Dermis microvascular lymphatic vessel endothelial cell (primary cell): Measurements from ENCODE around the gene SDC3. TPM values are rescaled to one million over a fixed set of nuclear protein-coding genes. Genes with fewer than 3 reads are reported as not detected.

ENCODE experiments used
- DNase-seq, 2 donors: peaks; one replicate each; pipeline versions ENCODE4 v3.0.0 to v3.0.0-alpha.2; 2010; ENCODE audit warnings: low read depth in 2 of 2
- total RNA-seq: library from RNA; depleted of rRNA; stranded (reverse); fragments of >200 nt; gene quantifications from 2 replicates; pipeline ENCODE4 v1.2.1, GENCODE V29; 2014

Gene SDC3
- total RNA-seq, 1 donor from 2014 or later, result 20.3 TPM

DNA sequence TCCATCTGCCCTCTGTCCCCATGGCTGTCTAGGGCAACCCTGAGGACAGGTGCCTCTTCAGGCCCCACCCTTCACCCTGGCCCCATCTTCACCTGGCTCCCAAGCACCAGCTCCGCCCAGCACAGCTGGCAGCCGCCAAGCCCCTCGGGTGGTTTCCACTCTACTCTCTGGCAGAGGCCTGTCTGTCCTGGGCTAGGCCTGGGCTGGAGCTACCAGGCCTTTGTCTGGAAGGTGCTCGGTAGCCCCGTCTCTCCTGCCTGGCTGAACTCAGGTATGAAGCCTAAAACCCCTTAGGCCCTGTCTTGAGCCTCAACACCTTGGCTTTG is 17.4 kb downstream of the SDC3 start:
- no peak for DNase-seq

DNA sequence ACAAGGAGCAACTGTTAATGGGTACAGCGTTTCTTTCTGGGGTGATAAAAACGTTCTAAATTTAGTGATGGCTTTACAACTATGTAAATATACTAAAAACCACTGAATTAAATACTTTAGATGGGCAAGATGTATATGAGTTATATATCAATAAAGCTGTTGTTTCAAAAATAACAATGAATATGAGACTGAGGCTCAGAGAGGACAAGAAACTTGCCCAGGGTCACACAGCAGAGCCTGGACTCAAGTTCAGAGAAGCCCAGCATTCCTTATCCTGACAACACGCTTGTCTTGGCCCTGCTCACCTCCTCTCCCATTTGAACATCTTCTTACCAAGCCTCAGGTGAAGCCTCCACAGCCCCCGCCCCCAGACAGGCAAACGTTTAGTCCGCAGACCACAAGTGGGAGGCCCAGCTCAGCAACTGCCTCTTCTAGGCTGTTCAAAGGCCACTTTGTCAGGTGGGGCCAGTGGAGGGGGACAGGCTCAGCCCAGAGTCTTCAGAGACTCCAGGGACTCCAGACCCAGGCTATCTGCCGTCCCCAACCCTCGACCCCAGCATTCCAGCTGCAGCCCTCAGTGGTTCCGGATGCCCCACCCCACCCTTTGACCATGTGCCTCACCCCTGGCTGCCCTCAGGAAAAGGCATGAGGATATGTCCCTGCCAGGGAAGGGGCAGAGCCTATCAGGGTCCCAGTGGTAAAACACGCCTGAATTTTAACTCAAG is 17.9 kb downstream of the SDC3 start:
- DNase-seq, result no peak

- no peak for DNase-seq
Observed at GRCh38 chr1:30889511-30889910, 19.0 kb downstream of the SDC3 start.

DNA sequence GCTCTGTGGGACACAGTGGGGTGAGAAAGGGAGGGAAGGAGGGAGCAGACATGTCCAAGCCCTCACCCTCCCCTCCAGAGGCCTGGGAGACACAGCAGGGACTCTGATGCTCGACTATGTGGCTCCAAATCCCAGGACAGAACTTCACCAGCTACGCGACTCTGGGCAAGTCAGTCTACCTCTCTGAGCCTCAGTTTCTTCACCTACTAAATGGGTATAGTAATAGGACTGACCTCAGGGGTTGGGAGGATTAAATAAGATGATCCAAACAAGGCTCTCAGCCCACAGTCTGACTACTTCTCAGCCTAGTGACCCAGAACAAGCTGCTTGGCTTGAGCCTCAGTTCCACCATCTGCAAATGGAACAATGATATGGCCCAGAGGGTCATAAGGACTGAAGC is 19.6 kb downstream of the SDC3 start:
- DNase-seq, result no peak

DNA sequence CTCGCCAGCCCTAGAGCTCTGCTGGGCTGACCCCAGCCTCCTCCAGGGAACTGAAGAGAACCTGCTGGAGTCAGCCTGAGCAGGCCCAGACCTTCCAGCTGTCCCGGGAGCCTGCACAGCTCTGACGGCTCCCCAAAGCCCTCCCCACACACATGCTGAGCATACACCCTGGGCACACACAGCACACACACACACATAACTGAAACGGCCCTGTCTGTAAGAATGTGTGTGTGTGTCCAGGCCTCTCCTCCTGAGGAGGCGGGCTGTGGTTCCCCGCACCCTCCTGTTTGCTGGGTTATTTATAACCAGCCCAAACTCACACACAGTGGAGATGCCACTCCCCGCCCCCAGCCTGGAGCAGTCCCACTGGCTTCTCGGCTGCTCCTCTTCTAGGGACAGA is 20.2 kb downstream of the SDC3 start:
- no peak for DNase-seq

GRCh38 chr1:30887485-30888315 is 20.9 kb downstream of the SDC3 start:
- DNase-seq, result no peak

DNA sequence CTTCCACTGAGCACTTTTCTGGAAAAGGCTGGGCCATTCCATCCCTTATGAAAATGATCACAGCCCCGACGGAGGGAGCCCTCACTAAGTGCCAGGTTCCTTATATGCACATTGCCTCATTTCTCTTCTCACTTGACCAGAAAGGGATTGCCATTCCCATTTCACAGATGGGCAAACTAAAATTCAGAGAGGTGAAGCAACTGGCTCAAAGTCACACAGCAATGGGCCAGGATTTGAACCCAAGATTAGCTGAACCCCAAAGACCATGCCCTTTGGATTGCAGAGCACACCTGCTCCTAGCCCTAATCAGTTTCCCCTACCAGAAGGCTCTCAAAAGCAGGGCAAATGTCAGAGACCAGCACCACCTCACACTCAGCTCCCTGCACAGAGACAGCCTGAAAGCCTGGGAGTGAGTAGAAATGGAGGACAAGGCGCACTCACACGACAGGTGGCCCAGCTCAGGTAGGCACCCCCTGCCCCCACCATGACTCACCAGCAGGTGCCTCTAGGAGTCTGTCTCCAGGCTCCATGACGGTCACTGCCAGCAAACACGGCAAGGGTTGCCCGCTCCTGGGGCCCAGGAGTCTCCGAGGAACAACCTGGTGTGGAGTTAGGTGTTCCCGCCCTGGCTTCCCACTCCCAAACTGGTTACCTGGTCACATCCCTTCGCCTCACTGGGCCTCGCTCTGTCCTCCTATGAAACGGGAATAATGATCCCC is 21.7 kb downstream of the SDC3 start:
- DNase-seq, result no peak

DNA sequence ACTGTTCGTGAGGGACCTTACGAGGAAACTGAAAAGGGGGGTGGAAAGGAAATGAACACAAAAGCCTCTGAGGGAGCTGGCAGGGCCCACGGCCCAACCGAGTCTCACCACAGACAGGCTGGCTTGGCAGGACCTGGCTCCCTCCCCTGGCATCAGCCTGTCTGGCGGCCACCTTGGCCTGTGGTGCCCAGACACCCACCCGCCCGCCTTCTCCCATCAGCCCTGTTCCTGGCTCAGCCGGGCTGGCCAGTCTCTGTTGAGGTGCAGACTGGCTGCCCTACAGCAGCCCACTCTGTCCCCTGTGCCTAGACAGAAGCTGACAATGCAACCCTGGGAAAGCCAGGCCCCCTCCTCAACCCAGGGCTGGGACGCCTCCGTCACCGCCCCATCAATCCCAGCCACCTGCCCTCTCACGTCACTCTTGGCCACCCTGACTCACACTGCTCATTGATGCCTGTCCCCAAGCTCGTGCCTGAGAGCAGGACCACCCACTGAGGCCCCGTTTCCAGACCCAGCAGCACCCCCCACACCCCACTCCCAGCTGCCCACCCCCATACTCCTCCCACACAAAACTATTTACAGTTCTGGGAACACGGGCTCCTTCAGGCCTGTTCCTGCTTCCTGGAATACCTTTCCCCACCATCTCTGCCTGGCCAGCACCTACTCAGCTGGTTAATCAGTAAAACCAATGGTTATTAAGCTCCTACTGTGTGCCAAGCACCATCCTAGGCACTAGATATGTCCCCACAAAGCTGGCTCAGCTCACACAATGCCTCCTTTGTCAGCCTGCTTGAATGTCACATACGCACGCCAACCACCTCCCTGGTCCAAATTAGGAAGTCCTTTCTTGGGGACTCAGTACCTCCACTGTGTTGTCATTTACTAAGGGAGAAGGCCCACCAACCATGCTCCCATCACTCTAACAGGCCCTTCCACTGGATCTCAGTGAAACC is 22.7 kb downstream of the SDC3 start:
- DNase-seq, result no peak

- DNase-seq, result no peak
Observed at GRCh38 chr1:30884723-30885122, 23.8 kb downstream of the SDC3 start.

DNA sequence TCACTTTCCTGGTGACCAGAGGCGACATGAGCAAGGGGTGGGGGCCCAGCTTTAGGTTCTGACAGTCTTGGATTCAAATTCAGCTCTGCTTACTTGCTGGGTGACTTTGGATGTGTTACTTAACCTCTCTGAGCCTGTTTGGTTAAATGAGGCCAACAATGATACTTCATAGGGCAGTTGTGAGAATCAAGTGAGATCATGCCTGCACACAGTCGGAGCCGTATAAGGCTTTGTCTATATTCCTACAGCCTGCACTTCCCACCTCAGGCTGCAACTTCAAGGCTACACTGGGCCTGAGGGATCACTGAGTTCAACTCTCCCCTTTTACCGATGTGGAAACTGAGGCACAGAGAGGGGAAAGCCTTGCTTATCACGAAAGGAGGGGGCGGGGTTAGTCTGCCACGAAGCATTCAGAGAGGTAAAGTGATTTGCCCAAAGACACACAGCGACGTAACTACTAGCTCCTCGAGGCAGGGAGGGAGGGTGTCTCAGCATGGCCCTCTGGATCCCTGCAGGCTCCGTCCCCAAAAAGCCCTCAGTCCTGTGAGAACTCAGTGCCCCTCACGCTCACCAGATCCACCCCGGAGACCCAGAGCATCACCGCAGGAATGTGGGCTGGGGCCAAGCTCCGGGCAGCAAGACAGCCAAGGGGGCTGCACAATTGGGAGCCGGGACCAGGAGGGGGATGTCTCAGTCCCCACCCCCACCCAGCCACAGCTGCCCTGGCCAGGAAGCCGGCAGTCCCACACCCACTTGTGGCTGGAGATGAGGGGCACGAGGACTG is 25.0 kb downstream of the SDC3 start:
- no peak for DNase-seq

DNA sequence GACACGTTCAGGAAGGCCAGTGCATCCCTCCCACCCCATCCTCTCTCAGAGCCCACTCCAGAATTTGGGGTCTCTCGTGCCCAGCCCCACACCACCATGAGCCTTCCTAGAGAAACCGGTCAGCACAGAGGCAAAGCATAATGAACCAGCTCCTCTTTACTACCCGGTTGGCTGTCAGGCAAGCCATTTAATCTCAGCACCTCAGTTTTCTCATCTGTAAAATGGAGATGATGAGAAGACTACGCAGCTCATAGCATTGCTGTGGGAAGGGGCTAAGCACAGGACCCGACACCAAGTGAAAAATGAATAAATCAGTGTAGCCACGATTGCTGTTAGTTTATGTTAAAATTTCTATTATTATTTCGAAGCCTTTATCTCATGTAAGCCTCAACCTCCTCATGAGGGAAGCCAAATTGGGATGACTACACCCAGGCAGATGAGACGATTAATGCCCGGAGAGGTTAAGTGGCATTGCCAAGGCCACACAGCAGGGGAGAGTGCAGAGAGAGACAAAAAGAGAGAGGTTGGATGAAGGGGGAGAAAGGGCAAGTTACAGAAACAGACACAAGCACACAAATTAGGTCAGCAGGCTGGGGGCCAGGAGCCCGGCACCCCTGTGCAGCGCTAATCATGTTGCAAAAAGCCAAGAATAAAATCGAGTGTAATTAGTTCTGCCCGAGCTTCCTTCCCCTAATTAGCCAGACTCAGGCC is 25.7 kb downstream of the SDC3 start:
- DNase-seq, result no peak

DNA sequence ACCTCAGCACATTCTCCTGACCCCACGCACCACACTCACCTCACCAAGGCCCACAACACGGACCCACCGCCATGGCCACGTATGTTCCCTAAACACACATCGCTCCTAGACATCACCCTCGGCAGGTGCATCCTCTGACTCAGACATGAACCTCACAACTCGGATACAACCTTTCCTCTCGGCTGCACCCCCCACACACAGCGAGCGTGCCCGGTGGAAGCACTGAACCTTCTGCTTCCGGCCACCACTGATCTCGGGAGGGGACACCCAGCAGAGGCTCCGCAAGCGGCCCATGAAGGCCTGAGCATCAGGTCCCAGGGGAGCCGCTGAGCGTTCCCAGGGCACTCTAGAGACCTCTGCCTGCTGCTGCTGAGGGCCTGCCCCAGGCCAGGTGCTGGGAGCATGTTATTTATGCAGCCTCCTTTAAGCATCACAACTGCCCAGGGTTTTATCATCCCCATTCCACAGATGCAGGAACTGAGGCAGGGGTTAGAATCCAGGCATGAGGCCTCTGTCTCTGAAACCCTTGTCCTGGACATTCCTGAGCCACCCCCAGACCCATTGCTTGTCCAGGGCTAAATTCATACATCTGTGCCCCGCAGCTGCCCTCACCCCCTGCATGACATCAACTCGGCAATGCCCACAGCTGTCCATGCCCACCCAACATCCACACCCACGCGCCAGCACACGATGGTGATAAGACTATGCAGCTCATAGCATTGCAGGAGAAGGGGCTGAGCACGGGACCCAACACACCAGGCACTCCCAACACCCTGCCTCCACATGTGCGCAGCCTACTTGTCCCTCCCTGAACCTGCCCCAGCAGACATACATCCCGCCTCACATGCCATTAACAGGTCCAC is 27.0 kb downstream of the SDC3 start:
- DNase-seq, result peak; percentile 73 to 80

DNA sequence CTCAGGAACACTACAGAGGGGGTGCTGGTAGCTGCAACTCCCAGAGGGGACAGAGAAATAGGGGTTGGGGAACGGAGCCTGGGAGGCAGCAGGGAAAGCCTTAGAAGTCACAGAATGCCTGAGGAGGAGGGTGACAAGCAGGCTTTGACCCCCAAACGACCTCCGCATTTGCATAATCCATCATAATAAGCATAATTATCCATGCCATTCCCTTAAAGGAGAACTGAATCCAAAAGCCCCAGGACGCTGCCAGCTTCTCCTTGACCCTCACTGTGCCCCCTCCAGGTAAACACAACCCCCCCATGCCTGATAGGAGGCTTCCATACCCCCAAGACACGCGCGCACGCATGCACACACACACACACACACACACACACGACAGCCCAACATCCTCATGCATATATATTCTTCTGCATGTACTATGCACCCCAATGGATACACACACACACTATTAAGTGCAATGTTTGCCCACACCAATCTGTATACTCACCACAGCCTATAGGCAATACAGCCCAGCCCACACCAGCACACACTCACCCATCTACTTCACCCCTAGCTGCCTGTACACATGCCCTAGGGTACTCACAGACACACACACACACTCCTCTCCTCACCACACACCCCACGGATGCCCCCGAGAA is 27.8 kb downstream of the SDC3 start:
- no peak for DNase-seq

GRCh38 chr1:30879940-30880677 is 28.4 kb downstream of the SDC3 start:
- DNase-seq, result no peak

GRCh38 chr1:30879126-30879786 is 29.3 kb downstream of the SDC3 start:
- DNase-seq, result no peak

GRCh38 chr1:30878559-30878958 is 30.0 kb downstream of the SDC3 start:
- DNase-seq, result no peak

- DNase-seq, result no peak
Observed at GRCh38 chr1:30878016-30878415, 30.5 kb downstream of the SDC3 start.
